Measurements from ENCODE around the gene NECTIN1. TPM values are rescaled to one million over a fixed set of nuclear protein-coding genes. Genes with fewer than 3 reads are reported as not detected.

The NECTIN1 gene
- total and polyA plus RNA-seq, 5 donors from 2014 or later, result 0.18 to 2.3 TPM; not detected in 3

GRCh38 chr11:119772641-119773415 lies 43.8 kb upstream of the NECTIN1 start:
- H3K4me3 ChIP-seq (ENCODE audit: low read depth, low read length), result no peak overlapping the region
- Mint-ChIP-seq H3K4me1 (no peaks in the 10 kb centered on the region), H3K36me3 (peaks cover 3% of the 10 kb centered on the region), H3K27me3 (no peaks in the 10 kb centered on the region), H3K9me3 (peaks cover 0 to 4% (median 0%) of the 10 kb centered on the region in 7 donors), H3K4me3 (no peak overlapping the region), H3K27ac (no peak overlapping the region)
- ATAC-seq (ENCODE audit: low read depth in 2 of 2) (no peak), DNase-seq (no peak)
- no peaks in the 10 kb centered on the region for H3K36me3 ChIP-seq (ENCODE audit: control insufficient read depth, insufficient read depth, low read length)
- H3K27me3 ChIP-seq (ENCODE audit: control insufficient read depth, insufficient read depth, low read length), result no peaks in the 10 kb centered on the region
- no peak overlapping the region for H3K27ac ChIP-seq (ENCODE audit: insufficient read depth, low read length, poor library complexity, severe bottlenecking)
- H3K4me1 ChIP-seq (ENCODE audit: control insufficient read depth, insufficient read depth, low read length, poor library complexity, severe bottlenecking), result no peaks in the 10 kb centered on the region
- H3K9me3 ChIP-seq (ENCODE audit: control insufficient read depth in 2 of 2, low read length in 2 of 2), result no peaks in the 10 kb centered on the region

GRCh38 chr11:119772076-119772475 lies 43.1 kb upstream of the NECTIN1 start:
- Histone ChIP-seq H3K4me3 (ENCODE audit: low read depth, low read length) (no peak overlapping the region), H3K27me3 (ENCODE audit: control insufficient read depth, insufficient read depth, low read length) (no peaks in the 10 kb centered on the region), H3K9me3 (ENCODE audit: control insufficient read depth in 2 of 2, low read length in 2 of 2) (peaks cover 0 to 3% of the 10 kb centered on the region in 2 experiments), H3K27ac (ENCODE audit: insufficient read depth, low read length, poor library complexity, severe bottlenecking) (no peak overlapping the region), H3K4me1 (ENCODE audit: control insufficient read depth, insufficient read depth, low read length, poor library complexity, severe bottlenecking) (no peaks in the 10 kb centered on the region), H3K36me3 (ENCODE audit: control insufficient read depth, insufficient read depth, low read length) (no peaks in the 10 kb centered on the region)
- Mint-ChIP-seq H3K36me3 (peaks cover 3% of the 10 kb centered on the region), H3K9me3 (peaks cover 0 to 6% (median 1%) of the 10 kb centered on the region in 7 donors), H3K4me1 (no peaks in the 10 kb centered on the region), H3K27ac (no peak overlapping the region), H3K4me3 (no peak overlapping the region), H3K27me3 (no peaks in the 10 kb centered on the region)
- ATAC-seq (ENCODE audit: low read depth in 2 of 2) (no peak), DNase-seq (no peak)

GRCh38 chr11:119771172-119771770 lies 42.3 kb upstream of the NECTIN1 start:
- Mint-ChIP-seq H3K9me3 (peaks cover 0 to 7% (median 2%) of the 10 kb centered on the region in 7 donors), H3K27ac (no peak overlapping the region), H3K4me3 (no peak overlapping the region), H3K4me1 (no peaks in the 10 kb centered on the region), H3K27me3 (no peaks in the 10 kb centered on the region), H3K36me3 (peaks cover 3% of the 10 kb centered on the region)
- no peaks in the 10 kb centered on the region for H3K36me3 ChIP-seq (ENCODE audit: control insufficient read depth, insufficient read depth, low read length)
- no peak overlapping the region for H3K27ac ChIP-seq (ENCODE audit: insufficient read depth, low read length, poor library complexity, severe bottlenecking)
- no peaks in the 10 kb centered on the region for H3K27me3 ChIP-seq (ENCODE audit: control insufficient read depth, insufficient read depth, low read length)
- H3K9me3 ChIP-seq (ENCODE audit: control insufficient read depth in 2 of 2, low read length in 2 of 2), result peaks cover 0 to 4% of the 10 kb centered on the region in 2 experiments
- DNase-seq, result no peak
- no peaks in the 10 kb centered on the region for H3K4me1 ChIP-seq (ENCODE audit: control insufficient read depth, insufficient read depth, low read length, poor library complexity, severe bottlenecking)
- H3K4me3 ChIP-seq (ENCODE audit: low read depth, low read length), result no peak overlapping the region
- no peak for ATAC-seq (ENCODE audit: low read depth in 2 of 2)

- no peak overlapping the region for H3K4me3 ChIP-seq (ENCODE audit: low read depth, low read length)
- H3K36me3 Mint-ChIP-seq, result no peaks in the 10 kb centered on the region
- no peak for ATAC-seq (ENCODE audit: low read depth in 2 of 2)
- no peak overlapping the region for H3K27ac Mint-ChIP-seq
- H3K9me3 ChIP-seq (ENCODE audit: control insufficient read depth in 2 of 2, low read length in 2 of 2), result peaks cover 0 to 4% of the 10 kb centered on the region in 2 experiments
- peaks cover 0 to 7% (median 2%) of the 10 kb centered on the region in 7 donors for H3K9me3 Mint-ChIP-seq
- H3K27ac ChIP-seq (ENCODE audit: insufficient read depth, low read length, poor library complexity, severe bottlenecking), result no peak overlapping the region
- H3K4me3 Mint-ChIP-seq, result no peak overlapping the region
- no peaks in the 10 kb centered on the region for H3K27me3 ChIP-seq (ENCODE audit: control insufficient read depth, insufficient read depth, low read length)
- no peaks in the 10 kb centered on the region for H3K27me3 Mint-ChIP-seq
- H3K36me3 ChIP-seq (ENCODE audit: control insufficient read depth, insufficient read depth, low read length), result no peaks in the 10 kb centered on the region
- DNase-seq, result no peak
- H3K4me1 Mint-ChIP-seq, result no peaks in the 10 kb centered on the region
- no peaks in the 10 kb centered on the region for H3K4me1 ChIP-seq (ENCODE audit: control insufficient read depth, insufficient read depth, low read length, poor library complexity, severe bottlenecking)
Measured at GRCh38 chr11:119765628-119766027, 36.6 kb upstream of the NECTIN1 start.

GRCh38 chr11:119764108-119764868 lies 35.3 kb upstream of the NECTIN1 start:
- H3K27me3 ChIP-seq (ENCODE audit: control insufficient read depth, insufficient read depth, low read length), result no peaks in the 10 kb centered on the region
- Mint-ChIP-seq H3K36me3 (no peaks in the 10 kb centered on the region), H3K27ac (no peak overlapping the region), H3K9me3 (peaks cover 0 to 7% (median 2%) of the 10 kb centered on the region in 7 donors), H3K27me3 (no peaks in the 10 kb centered on the region), H3K4me1 (no peaks in the 10 kb centered on the region), H3K4me3 (no peak overlapping the region)
- no peak overlapping the region for H3K27ac ChIP-seq (ENCODE audit: insufficient read depth, low read length, poor library complexity, severe bottlenecking)
- DNase-seq (no peak), ATAC-seq (ENCODE audit: low read depth in 2 of 2) (no peak)
- H3K4me3 ChIP-seq (ENCODE audit: low read depth, low read length), result no peak overlapping the region
- peaks cover 0 to 4% of the 10 kb centered on the region in 2 experiments for H3K9me3 ChIP-seq (ENCODE audit: control insufficient read depth in 2 of 2, low read length in 2 of 2)
- no peaks in the 10 kb centered on the region for H3K4me1 ChIP-seq (ENCODE audit: control insufficient read depth, insufficient read depth, low read length, poor library complexity, severe bottlenecking)
- no peaks in the 10 kb centered on the region for H3K36me3 ChIP-seq (ENCODE audit: control insufficient read depth, insufficient read depth, low read length)

GRCh38 chr11:119763071-119763728 lies 34.2 kb upstream of the NECTIN1 start:
- Histone ChIP-seq H3K4me3 (ENCODE audit: low read depth, low read length) (no peak overlapping the region), H3K4me1 (ENCODE audit: control insufficient read depth, insufficient read depth, low read length, poor library complexity, severe bottlenecking) (no peaks in the 10 kb centered on the region), H3K9me3 (ENCODE audit: control insufficient read depth in 2 of 2, low read length in 2 of 2) (peaks cover 0 to 4% of the 10 kb centered on the region in 2 experiments), H3K36me3 (ENCODE audit: control insufficient read depth, insufficient read depth, low read length) (no peaks in the 10 kb centered on the region), H3K27ac (ENCODE audit: insufficient read depth, low read length, poor library complexity, severe bottlenecking) (no peak overlapping the region), H3K27me3 (ENCODE audit: control insufficient read depth, insufficient read depth, low read length) (no peaks in the 10 kb centered on the region)
- ATAC-seq (ENCODE audit: low read depth in 2 of 2) (no peak), DNase-seq (no peak)
- H3K4me1 Mint-ChIP-seq, result no peaks in the 10 kb centered on the region
- no peak overlapping the region for H3K4me3 Mint-ChIP-seq
- H3K27ac Mint-ChIP-seq, result no peak overlapping the region
- no peaks in the 10 kb centered on the region for H3K36me3 Mint-ChIP-seq
- peaks cover 5% of the 10 kb centered on the region for H3K27me3 Mint-ChIP-seq
- H3K9me3 Mint-ChIP-seq, result peaks cover 0 to 7% (median 2%) of the 10 kb centered on the region in 7 donors

GRCh38 chr11:119759747-119760412 lies 30.9 kb upstream of the NECTIN1 start:
- H3K36me3 ChIP-seq (ENCODE audit: control insufficient read depth, insufficient read depth, low read length), result no peaks in the 10 kb centered on the region
- Mint-ChIP-seq H3K36me3 (no peaks in the 10 kb centered on the region), H3K4me1 (no peaks in the 10 kb centered on the region), H3K27me3 (peaks cover 12% of the 10 kb centered on the region), H3K4me3 (no peak overlapping the region), H3K27ac (no peak overlapping the region), H3K9me3 (peaks cover 0 to 2% (median 0%) of the 10 kb centered on the region in 7 donors)
- H3K27me3 ChIP-seq (ENCODE audit: control insufficient read depth, insufficient read depth, low read length), result no peaks in the 10 kb centered on the region
- H3K4me3 ChIP-seq (ENCODE audit: low read depth, low read length), result no peak overlapping the region
- H3K4me1 ChIP-seq (ENCODE audit: control insufficient read depth, insufficient read depth, low read length, poor library complexity, severe bottlenecking), result no peaks in the 10 kb centered on the region
- H3K9me3 ChIP-seq (ENCODE audit: control insufficient read depth in 2 of 2, low read length in 2 of 2), result no peaks in the 10 kb centered on the region
- DNase-seq (no peak), ATAC-seq (ENCODE audit: low read depth in 2 of 2) (no peak)
- no peak overlapping the region for H3K27ac ChIP-seq (ENCODE audit: insufficient read depth, low read length, poor library complexity, severe bottlenecking)

All from CD4-positive, CD25-positive, alpha-beta regulatory T cell (primary cell).